ENCODE measurements around the gene COL4A2.

COL4A2 gene

DNA sequence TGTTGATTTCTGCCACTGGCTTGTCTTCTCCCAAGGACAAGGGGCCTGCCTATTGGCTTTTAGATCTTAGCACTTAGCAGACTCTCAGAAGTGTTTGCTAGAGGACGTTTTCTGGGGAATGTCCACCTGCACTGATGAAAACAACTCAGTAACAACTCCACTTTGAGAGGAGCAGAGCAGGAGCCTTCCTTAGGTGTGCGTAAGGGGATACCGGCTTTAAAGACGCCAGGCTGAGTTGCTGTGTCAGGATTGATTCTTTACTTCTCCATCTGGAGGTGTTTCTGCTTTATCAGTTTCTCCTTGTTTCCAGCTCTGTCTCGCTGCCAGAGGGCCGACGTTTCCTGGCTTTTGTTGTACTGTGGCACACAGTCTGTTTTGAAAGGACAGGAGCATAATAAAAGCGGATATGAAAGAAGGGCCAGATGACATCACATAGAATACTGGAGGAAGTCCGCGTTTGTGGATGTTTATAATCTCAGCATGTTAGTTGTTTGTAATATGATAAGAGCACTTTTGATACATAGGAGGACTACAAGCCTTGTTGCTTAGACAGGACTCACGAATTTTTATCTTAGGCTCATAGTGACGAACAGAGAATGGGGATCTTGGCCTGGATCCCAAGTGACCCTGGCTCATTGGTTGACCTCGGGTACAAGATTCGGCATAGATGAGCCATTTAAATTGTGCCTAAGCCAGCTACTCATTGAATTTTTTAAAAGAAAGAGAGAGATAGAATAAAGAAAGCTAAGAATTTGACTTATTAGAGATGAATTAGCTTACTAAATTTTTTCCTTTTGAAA is 34.6 kb downstream of the COL4A2 start:
- no peak for DNase-seq

- no peak for DNase-seq
Measured at GRCh38 chr13:110342474-110342873, 35.4 kb downstream of the COL4A2 start.

DNA sequence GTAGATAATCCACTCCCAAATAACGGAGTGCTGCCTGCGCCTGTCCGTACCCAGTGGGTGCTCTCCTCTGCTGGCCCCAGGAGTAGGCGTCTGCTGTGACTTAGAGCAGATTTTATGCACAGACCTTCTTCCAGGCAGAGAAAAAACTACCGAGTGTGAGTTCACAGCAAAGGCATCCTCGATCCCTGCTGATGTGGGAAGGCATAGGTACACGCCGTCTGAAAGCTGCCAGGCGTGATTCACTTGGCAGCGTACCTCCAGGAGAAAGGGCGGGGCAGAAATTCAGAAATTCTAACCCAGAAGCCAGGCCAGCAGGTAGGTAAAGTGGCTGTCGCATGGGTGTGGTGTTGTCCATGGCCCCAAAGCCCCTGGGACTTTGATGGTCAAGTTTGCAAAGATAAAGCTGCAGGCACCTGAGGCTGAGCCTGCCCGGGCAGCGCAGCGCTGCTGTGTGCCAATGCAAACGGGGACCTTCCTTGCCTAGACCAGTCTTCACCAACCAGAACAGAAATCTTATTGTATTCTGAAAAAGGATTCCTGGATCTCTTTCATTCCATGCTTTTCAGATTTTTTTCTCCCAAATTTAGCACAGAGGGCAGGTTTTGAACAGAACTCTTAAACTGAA is 36.3 kb downstream of the COL4A2 start:
- no peak for DNase-seq

DNA sequence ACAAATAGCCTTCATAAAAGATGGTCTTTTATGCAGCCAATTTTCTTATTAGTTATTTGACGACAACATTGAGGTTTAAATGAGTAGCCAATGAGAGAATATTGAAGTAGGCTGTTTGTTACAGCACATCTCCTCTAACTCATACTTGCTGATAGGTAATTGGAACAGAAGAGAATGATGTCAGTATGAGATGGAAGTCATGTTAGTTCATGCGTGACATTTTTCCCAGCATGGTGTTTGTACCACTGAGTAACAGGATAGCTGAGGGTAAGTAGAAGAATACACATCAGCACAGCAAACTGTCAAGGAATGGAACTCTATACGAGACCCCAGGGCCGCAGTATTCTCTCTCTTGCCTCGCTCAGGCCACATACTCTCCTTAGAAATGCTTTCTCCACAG is 37.2 kb downstream of the COL4A2 start:
- no peak for DNase-seq

GRCh38 chr13:110345266-110345665 is 38.2 kb downstream of the COL4A2 start:
- DNase-seq: no peak

GRCh38 chr13:110345701-110346100 is 38.6 kb downstream of the COL4A2 start:
- DNase-seq: no peak

DNA sequence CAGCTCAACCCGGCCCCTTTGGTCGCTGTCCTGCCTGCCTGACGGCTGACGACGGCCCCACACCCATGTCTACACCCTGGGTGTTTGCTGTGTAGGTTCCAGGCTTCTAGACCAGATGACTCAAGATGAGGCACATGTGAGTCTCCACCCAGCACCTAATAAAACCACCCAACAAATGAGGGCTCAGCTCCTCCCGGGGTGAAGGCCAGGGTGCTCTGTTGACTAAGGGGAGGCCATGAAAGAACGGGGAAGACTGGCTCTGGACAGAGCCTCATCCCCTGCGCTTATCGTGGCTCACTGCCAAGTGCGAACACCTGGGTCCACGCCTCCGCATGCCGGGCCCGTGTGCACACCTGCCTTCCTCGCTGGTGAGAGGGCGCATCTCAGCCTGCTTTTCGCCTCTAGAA is 39.6 kb downstream of the COL4A2 start:
- no peak for DNase-seq

- no peak for DNase-seq
Measured at GRCh38 chr13:110347088-110347487, 40.0 kb downstream of the COL4A2 start.

GRCh38 chr13:110347535-110348308 is 40.6 kb downstream of the COL4A2 start:
- DNase-seq: no peak

GRCh38 chr13:110348309-110349105 is 41.4 kb downstream of the COL4A2 start:
- no peak for DNase-seq

GRCh38 chr13:110349239-110349638 is 42.2 kb downstream of the COL4A2 start:
- DNase-seq: no peak

GRCh38 chr13:110350049-110350448 is 43.0 kb downstream of the COL4A2 start:
- no peak for DNase-seq

DNA sequence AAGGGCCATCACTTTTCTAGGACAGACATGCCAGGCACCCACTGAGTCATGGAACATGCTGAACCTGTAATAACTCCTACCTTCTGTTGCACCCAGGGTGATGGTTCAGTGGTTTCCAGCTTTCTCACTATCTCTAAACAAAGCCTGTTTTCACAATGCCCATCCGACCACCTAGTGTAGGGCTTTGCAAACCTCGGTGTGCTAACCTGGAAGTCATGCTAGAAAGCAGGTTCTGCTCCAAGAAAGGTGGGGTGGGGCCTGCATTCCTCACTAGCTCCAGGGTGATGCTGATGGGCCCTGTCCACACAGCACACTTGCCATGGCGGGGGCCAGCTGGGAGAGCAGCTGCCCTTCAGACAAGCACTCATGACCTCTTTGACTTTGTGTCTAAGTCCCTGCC is 43.4 kb downstream of the COL4A2 start:
- DNase-seq: no peak

DNA sequence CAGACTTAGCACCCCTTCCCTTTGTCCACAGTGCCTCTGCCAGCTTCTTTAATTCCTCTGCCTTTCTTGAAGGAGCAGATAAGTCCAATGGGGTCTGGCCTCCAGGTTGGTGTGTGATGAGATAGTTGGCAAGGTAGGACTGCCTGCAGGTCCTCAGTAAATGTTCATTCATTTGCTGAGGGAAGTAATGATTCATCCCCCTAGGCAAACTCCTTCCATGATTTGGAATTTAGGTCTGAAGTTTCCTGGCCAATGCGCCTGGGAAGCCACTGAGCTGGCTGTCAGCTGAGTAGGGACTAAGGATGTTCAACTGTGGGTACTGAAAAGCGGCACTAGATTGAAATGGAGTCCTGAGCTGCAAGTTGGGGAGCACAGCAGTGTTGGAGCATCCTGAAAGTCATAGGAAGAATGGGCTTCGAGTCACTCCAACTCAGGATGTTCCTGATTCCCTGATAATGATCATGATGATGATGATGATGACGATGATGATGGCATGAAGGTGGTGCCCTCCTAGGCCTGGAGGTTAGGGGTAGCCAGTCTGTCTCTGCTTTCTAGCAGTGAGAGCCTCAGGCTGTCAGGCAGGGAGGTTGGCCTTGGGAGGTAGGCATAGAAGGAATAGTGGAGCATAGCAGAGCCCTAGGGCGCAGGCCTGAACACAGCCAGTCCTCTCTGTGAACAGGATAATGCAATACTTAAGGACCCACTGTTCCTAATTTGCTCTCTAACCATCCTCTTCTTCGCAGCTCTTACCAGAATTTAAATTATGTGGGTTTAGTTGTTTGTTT is 44.7 kb downstream of the COL4A2 start:
- no peak for DNase-seq

- no peak for DNase-seq
Measured at GRCh38 chr13:110352735-110353134, 45.7 kb downstream of the COL4A2 start.

DNA sequence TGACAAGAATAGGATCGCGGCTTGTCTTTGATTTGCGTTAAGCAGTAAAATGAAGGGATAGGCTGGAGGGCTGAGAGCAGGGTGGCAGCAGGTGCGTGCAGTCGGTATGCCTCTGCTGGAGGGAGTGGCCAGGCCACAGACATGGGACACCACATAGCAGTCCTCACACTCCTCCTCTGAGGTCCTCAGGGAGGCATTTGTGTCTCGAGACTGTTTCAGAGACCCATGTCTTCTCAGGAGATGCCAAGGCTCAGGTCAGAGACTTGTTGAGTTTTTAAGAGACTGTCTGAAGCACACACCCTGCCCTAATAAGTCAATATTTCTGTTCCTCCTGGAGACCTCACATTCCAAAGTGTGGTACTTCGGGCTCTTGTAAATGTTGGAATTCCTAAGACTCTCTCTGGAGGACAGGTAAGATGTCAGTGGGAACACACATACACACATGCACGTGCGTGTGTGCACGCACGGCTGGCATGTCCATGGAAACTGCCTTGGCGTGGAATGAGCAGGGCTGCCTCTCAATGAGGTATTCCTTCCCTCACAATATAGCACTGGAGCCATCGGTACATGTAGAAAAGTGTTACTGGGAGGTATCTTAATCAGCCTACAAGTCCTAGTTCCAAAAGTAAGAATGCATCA is 46.4 kb downstream of the COL4A2 start:
- no peak for DNase-seq

- DNase-seq: no peak
Measured at GRCh38 chr13:110354123-110354627, 47.1 kb downstream of the COL4A2 start.

- DNase-seq: no peak
Measured at GRCh38 chr13:110354715-110355473, 47.8 kb downstream of the COL4A2 start.

GRCh38 chr13:110356362-110356761 is 49.3 kb downstream of the COL4A2 start:
- DNase-seq: no peak

DNA sequence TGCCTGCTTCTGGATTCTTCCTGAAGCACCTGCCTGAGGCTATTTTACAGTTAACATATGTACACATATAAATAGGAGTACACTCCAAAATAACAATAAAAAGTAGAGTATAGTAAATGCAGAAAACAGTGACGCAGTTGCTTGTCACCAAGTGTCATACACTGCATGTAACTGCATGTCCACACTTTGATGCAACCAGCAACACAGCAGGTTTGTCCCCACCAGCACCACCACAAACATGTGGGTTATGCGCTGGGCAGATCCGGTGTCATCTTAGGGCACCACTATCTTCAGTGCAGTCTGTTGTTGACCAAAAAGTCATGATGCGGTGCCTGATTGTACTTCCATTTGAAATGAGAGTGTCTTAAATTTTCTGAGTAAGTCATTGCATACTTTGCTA is 51.3 kb downstream of the COL4A2 start:
- no peak for DNase-seq

DNA sequence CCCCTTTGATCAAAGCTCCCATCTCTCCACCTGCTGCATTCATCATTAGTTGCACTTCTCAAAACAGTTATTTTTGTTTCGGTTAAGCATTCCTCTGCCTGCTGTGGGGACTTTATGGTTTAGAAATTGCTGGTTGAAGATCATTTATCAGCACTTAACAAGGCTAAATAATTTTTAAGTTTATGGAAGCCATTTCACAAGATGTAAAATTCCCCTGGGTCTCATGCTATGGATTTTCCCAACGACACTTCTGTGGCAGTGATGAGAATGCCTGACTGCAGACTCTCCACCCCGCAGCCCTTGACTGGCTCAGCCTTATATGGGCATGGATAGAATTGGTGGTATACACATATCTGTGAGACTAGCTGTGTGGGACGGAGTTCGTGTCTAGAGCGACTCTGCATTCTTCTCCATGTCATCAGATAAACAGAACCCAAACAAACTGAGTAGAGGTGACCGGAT is 52.8 kb downstream of the COL4A2 start:
- no peak for DNase-seq
